ENCODE measurements around the gene CCL4.

DNA sequence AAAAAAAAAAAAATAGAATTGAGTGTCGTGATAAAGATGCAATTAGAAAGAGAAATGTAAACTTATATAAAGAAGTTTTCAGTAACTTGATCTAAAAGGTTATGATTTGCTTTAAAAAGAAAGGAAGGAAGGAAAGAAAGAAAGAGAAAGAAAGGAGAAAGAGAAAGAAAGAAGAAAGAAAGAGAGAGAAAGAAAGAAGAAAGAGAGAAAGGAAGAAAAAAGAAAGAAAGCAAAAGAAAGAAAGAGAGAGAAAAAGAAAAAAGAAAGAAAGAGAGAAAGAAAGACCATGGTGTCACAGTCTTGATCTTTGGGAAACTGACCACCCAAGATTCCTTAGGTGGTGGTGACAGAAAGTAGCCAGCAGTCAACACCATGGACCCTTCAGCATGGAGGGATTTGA is 9.4 kb upstream of the CCL4 start:
- TF ChIP-seq ZNF384 (IDR thresholded peaks at IDR 0.05) (no peak), NFRKB (IDR thresholded peaks at IDR 0.05) (no peak)

Measured in HEK293T (cell line).